ENCODE data around the gene PCGF3. TPM values are rescaled to one million over a fixed set of nuclear protein-coding genes. Genes with fewer than 3 reads are reported as not detected.

The PCGF3 gene
- total RNA-seq, 2 donors from 2014 or later, result 59.0 to 135 TPM

DNA sequence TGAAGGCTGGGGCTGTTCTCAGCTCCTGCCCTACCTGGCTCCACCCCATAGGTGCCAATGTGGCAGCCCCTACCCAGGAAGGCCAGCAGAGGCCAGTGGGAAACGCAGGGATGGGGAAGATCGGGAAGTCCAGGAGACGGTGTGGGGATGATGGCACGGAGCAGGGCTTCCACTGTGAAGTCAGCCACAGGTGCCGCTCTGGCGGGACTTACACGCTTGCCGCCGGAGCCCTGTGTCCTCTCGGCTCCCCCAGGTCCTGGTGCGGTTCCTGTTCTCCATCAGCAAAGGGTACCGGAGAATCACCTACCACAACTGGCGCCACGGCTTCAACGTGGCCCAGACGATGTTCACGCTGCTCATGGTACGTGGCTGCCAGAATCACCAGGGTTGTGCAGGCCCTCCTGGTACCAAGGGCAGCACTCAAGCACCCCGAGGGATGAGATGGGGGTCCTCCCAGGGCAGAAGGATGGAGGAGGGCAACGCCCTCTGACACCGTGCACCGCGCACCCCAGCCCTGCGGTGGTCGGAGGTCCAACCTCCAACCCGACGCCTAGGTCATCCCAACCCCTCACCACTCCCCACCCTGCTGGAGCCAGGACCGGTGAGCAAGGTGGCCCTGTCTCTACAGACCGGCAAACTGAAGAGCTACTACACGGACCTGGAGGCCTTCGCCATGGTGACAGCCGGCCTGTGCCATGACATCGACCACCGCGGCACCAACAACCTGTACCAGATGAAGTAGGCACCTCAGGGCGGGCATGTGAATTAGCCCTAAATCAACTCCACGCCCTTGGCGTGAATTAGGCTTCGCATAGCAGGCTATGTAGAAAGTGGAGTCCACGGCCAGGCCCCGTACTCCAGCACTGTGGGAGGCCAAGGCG, 43.5 kb upstream of the PCGF3 start:
- H3K4me1 ChIP-seq (replicated peaks), result no peaks in the 10 kb centered on the region
- TF ChIP-seq POLR2A (IDR thresholded peaks at IDR 0.05) (no peak), POLR2AphosphoS5 (IDR thresholded peaks at IDR 0.05) (no peak)
- TF ChIP-seq, protein P1, sequence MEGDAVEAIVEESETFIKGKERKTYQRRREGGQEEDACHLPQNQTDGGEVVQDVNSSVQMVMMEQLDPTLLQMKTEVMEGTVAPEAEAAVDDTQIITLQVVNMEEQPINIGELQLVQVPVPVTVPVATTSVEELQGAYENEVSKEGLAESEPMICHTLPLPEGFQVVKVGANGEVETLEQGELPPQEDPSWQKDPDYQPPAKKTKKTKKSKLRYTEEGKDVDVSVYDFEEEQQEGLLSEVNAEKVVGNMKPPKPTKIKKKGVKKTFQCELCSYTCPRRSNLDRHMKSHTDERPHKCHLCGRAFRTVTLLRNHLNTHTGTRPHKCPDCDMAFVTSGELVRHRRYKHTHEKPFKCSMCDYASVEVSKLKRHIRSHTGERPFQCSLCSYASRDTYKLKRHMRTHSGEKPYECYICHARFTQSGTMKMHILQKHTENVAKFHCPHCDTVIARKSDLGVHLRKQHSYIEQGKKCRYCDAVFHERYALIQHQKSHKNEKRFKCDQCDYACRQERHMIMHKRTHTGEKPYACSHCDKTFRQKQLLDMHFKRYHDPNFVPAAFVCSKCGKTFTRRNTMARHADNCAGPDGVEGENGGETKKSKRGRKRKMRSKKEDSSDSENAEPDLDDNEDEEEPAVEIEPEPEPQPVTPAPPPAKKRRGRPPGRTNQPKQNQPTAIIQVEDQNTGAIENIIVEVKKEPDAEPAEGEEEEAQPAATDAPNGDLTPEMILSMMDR (IDR thresholded peaks at IDR 0.05), result no peak
- H3K27me3 ChIP-seq (replicated peaks; ENCODE audit: insufficient read depth), result no peaks in the 10 kb centered on the region
- H3K4me3 ChIP-seq, result no peak overlapping the region
- no peaks in the 10 kb centered on the region for H3K9me3 ChIP-seq
- no peaks in the 10 kb centered on the region for H3K36me3 ChIP-seq
- 95% methylated on average over 40 of the region's 42 CpGs for WGBS
- H3K27ac ChIP-seq, result no peak overlapping the region
- intact Hi-C loops (cut with DNase I), result no loop called here
- DNase-seq (ENCODE audit: low spot score), result no peak

DNA sequence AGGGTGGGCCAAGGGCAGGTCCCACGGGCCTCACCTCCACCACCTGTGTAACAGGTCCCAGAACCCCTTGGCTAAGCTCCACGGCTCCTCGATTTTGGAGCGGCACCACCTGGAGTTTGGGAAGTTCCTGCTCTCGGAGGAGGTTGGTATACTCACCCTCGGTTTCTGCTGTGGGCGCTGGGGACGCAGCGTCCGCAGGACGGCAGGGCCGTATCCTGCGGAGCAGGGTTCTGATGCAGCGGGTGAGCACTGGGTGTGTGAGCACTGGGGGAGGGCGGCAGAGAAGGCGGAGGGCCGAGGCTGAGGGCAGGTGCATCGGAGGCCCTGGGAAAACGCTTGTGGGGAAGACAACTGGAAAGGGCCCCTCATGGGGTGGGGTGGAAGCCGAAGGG, 42.6 kb upstream of the PCGF3 start:
- intact Hi-C loops (cut with DNase I), result no loop called here
- Histone ChIP-seq H3K27ac (peak overlapping the region in 1 of 2 donors; percentile 39), H3K36me3 (no peaks in the 10 kb centered on the region), H3K27me3 (replicated peaks; ENCODE audit: insufficient read depth) (no peaks in the 10 kb centered on the region), H3K4me1 (replicated peaks) (no peaks in the 10 kb centered on the region), H3K9me3 (no peaks in the 10 kb centered on the region), H3K4me3 (peak overlapping the region; percentile 47 to 59)
- WGBS, result 32% methylated on average over 20 of the region's 20 CpGs
- DNase-seq (ENCODE audit: low spot score), result no peak
- TF ChIP-seq POLR2A (IDR thresholded peaks at IDR 0.05), result no peak
- TF ChIP-seq, protein P1 (IDR thresholded peaks at IDR 0.05), result no peak
- no peak for TF ChIP-seq POLR2AphosphoS5 (IDR thresholded peaks at IDR 0.05)

DNA sequence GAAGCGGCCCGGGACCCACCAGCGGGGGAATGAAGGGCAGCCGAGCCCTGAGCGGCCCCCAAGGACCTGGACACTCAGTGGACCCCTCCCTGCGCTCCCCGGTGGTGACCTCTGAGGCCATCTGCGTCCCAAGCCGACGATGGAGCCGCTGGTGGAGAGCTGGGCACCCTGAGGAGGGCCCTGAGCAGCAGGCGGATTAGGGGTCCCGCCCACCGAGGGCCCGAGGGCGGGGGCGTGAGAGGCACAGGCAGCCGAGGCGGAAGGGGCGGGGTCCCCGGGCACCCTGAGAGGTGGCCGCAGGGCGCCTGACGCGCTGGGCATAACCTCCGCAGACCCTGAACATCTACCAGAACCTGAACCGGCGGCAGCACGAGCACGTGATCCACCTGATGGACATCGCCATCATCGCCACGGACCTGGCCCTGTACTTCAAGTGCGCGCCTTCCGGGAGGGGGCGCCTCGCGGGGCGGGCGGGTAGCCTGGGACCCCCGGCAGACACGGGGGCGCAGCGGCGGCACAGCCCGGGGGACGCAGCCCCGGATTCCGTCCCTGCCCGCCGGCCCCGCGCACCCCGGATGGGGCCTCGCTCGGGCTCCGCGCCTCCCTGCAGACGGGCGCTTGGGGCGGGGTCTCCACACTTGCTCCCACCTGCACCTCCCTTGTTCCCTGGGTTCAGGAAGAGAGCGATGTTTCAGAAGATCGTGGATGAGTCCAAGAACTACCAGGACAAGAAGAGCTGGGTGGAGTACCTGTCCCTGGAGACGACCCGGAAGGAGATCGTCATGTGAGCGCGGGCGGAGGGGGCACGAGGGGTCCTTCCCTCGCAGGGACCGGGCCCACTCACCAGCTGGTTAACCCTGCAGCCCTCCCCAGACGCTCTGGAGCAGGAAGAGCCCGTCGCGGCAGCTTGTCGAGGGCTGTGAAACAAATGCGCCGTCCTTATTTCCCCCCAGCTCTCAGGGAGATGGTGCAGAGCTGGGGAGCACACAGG, 41.9 kb upstream of the PCGF3 start:
- no peak for TF ChIP-seq POLR2A (IDR thresholded peaks at IDR 0.05)
- no peak for TF ChIP-seq POLR2AphosphoS5 (IDR thresholded peaks at IDR 0.05)
- TF ChIP-seq, protein P1 (IDR thresholded peaks at IDR 0.05), result peak in 1 of 4 experiments; percentile 6
- Histone ChIP-seq H3K27me3 (replicated peaks; ENCODE audit: insufficient read depth) (no peaks in the 10 kb centered on the region), H3K9me3 (no peaks in the 10 kb centered on the region), H3K36me3 (no peaks in the 10 kb centered on the region), H3K27ac (peak overlapping the region in 1 of 2 donors; percentile 39), H3K4me3 (peak overlapping the region; percentile 47 to 59), H3K4me1 (replicated peaks) (no peaks in the 10 kb centered on the region)
- 3% methylated on average over 56 of the region's 80 CpGs for WGBS
- intact Hi-C loops (cut with DNase I), result no loop called here
- DNase-seq (ENCODE audit: low spot score), result no peak

DNA sequence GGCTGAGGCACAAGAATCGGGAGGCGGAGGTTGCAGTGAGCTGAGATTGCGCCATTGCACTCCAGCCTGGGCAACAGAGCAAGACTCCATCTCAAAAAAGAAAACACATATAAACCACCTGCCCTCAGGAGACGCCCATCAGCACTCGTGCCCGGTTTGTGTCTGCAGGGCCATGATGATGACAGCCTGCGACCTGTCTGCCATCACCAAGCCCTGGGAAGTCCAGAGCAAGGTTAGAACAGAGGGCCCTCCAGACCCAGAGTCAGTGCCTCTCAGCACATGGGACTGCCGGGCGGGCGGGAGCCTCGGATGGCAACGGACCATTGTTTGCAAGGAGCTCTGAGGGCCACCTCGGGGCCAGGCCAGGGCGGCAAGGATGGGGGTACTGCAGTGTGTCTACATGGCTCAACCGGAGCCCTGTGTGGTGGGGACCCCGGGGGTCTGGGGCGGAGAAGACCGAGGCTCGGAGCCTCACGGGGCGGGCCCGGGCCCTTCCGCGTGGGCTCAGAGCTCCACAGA, 40.9 kb upstream of the PCGF3 start:
- Histone ChIP-seq H3K27me3 (replicated peaks; ENCODE audit: insufficient read depth) (no peaks in the 10 kb centered on the region), H3K36me3 (no peaks in the 10 kb centered on the region), H3K9me3 (no peaks in the 10 kb centered on the region), H3K4me1 (replicated peaks) (no peaks in the 10 kb centered on the region), H3K4me3 (no peak overlapping the region), H3K27ac (no peak overlapping the region)
- DNase-seq (ENCODE audit: low spot score), result no peak
- TF ChIP-seq, protein P1 (IDR thresholded peaks at IDR 0.05), result no peak
- TF ChIP-seq POLR2AphosphoS5 (IDR thresholded peaks at IDR 0.05) (no peak), POLR2A (IDR thresholded peaks at IDR 0.05) (no peak)
- intact Hi-C loops (cut with DNase I), result no loop called here
- WGBS, result 96% methylated on average over 24 of the region's 24 CpGs

Measured in prostate gland (tissue), 2 donors.